ENCODE measurements around the gene OSM.
"Not testable (repeated sequence)": the region's sequence is repeated elsewhere in the genome, so short reads cannot be mapped to it uniquely, and the experiment has no call there.

Gene OSM

GRCh38 chr22:30222321-30222720 is 44.3 kb downstream of the OSM start:
- no peak for DNase-seq

- no peak for DNase-seq
Observed at GRCh38 chr22:30221121-30221992, 45.3 kb downstream of the OSM start.

- DNase-seq, result no peak
Observed at GRCh38 chr22:30220338-30221012, 46.2 kb downstream of the OSM start.

- DNase-seq, result no peak
Observed at GRCh38 chr22:30219668-30220278, 46.9 kb downstream of the OSM start.

- DNase-seq, result no peak
Observed at GRCh38 chr22:30219049-30219654, 47.5 kb downstream of the OSM start.

- DNase-seq, result no peak
Observed at GRCh38 chr22:30217698-30218560, 48.7 kb downstream of the OSM start.

GRCh38 chr22:30216710-30217109 is 49.9 kb downstream of the OSM start:
- DNase-seq, result no peak

- DNase-seq, result not testable (repeated sequence)
Observed at GRCh38 chr22:30216272-30216671, 50.4 kb downstream of the OSM start.

GRCh38 chr22:30214703-30215407 is 51.8 kb downstream of the OSM start:
- no peak for DNase-seq

GRCh38 chr22:30212996-30213441 is 53.6 kb downstream of the OSM start:
- DNase-seq, result no peak
